BE2C (cell line): ENCODE measurements around the gene NEB.

Experiments
- DNase-seq: peaks from one replicate; pipeline ENCODE4 v3.0.0-alpha.2; 2020
- H3K27me3 ChIP-seq: fragments of 250-450 bp; sonication (Bioruptor Pico); 2 replicates; pipeline ENCODE4 v1.5.1; 2020; ENCODE audit warnings: mild to moderate bottlenecking
- H3K36me3 ChIP-seq: fragments of 250-450 bp; sonication (Bioruptor Pico); 2 replicates; pipeline ENCODE4 v1.5.1; 2020; ENCODE audit warnings: mild to moderate bottlenecking
- H3K4me1 ChIP-seq: fragments of 250-450 bp; sonication (Bioruptor Pico); 2 replicates; pipeline ENCODE4 v1.5.1; 2020
- H3K4me3 ChIP-seq: 2 replicates; pipeline ENCODE4 v1.5.1; 2011; ENCODE audit warnings: low read depth, low read length
- H3K9me3 ChIP-seq: fragments of 250-450 bp; sonication (Bioruptor Pico); 2 replicates; pipeline ENCODE4 v1.5.1; 2020
- CTCF ChIP-seq: IDR thresholded peaks from 2 replicates; pipeline ENCODE4 v1.5.1; 2012; ENCODE audit warnings: mild to moderate bottlenecking, low read depth, low read length

NEB gene

GRCh38 chr2:151508519-151508918, 225.8 kb downstream of the NEB start:
- no peak for TF ChIP-seq CTCF
- Histone ChIP-seq H3K27me3 (no peaks in the 10 kb centered on the region), H3K36me3 (no peaks in the 10 kb centered on the region), H3K4me3 (no peak overlapping the region), H3K4me1 (no peaks in the 10 kb centered on the region), H3K9me3 (no peaks in the 10 kb centered on the region)
- no peak for DNase-seq

- TF ChIP-seq CTCF = no peak
Observed at GRCh38 chr2:151506170-151506569, 228.1 kb downstream of the NEB start.

GRCh38 chr2:151498178-151498577, 236.1 kb downstream of the NEB start:
- Histone ChIP-seq H3K4me3 (no peak overlapping the region), H3K27me3 (no peaks in the 10 kb centered on the region), H3K4me1 (no peaks in the 10 kb centered on the region), H3K36me3 (no peaks in the 10 kb centered on the region), H3K9me3 (no peaks in the 10 kb centered on the region)
- DNase-seq = no peak
- TF ChIP-seq CTCF = no peak

More at GRCh38 chr2:151506170-151506569, 228.1 kb downstream of the NEB start:
- H3K27me3 ChIP-seq = no peaks in the 10 kb centered on the region
- no peak for DNase-seq
- no peak overlapping the region for H3K4me3 ChIP-seq
- no peaks in the 10 kb centered on the region for H3K4me1 ChIP-seq
- H3K9me3 ChIP-seq = no peaks in the 10 kb centered on the region
- no peaks in the 10 kb centered on the region for H3K36me3 ChIP-seq

GRCh38 chr2:151491496-151491895, 242.8 kb downstream of the NEB start:
- Histone ChIP-seq H3K9me3 (no peaks in the 10 kb centered on the region), H3K36me3 (no peaks in the 10 kb centered on the region), H3K4me3 (no peak overlapping the region), H3K4me1 (no peaks in the 10 kb centered on the region), H3K27me3 (no peaks in the 10 kb centered on the region)
- no peak for TF ChIP-seq CTCF
- DNase-seq = no peak

- Histone ChIP-seq H3K36me3 (no peaks in the 10 kb centered on the region), H3K4me1 (no peaks in the 10 kb centered on the region), H3K4me3 (no peak overlapping the region), H3K27me3 (no peaks in the 10 kb centered on the region), H3K9me3 (no peaks in the 10 kb centered on the region)
- no peak for TF ChIP-seq CTCF
- no peak for DNase-seq
Observed at GRCh38 chr2:151490276-151490675, 244.0 kb downstream of the NEB start.

- Histone ChIP-seq H3K27me3 (no peaks in the 10 kb centered on the region), H3K9me3 (no peaks in the 10 kb centered on the region), H3K4me3 (no peak overlapping the region), H3K36me3 (no peaks in the 10 kb centered on the region), H3K4me1 (no peaks in the 10 kb centered on the region)
- TF ChIP-seq CTCF = no peak
- DNase-seq = no peak
Observed at GRCh38 chr2:151486053-151486452, 248.2 kb downstream of the NEB start.
